Naive thymus-derived CD8-positive, alpha-beta T cell (primary cell): ENCODE measurements around the gene TJP3. TPM values are rescaled to one million over a fixed set of nuclear protein-coding genes. Genes with fewer than 3 reads are reported as not detected.
"Not testable (repeated sequence)": the region's sequence is repeated elsewhere in the genome, so short reads cannot be mapped to it uniquely, and the experiment has no call there.

Experiments
- ATAC-seq, 2 donors: fragments of 150-1000 bp; cut with Tn5 transposase in 1 of 2; sonication (Bioruptor Pico), chemical (Tn5 transposase) in 1 of 2; 1 replicate in 1 of 2; 2 replicates in 1 of 2; pipeline ENCODE4 v1.10.0; 2021; ENCODE audit warnings: mild to moderate bottlenecking in 2 of 2, moderate library complexity in 2 of 2
- POLR2A ChIA-PET: fragments of 350-600 bp; sonication (Branson Sonifier 250); formaldehyde crosslinking; loops from one replicate; lab custom pipeline; 2021; ENCODE audit warnings: antibody characterized with exemption; lab: Charles Lee
- DNase-seq, 10 donors: peaks; one replicate each; pipeline versions ENCODE4 v3.0.0 to v3.0.0-alpha.2; 2020 to 2022
- H3K27ac Mint-ChIP-seq, 10 donors: one replicate each; pipeline ENCODE4 v1.8.0; 2020 to 2022; ENCODE audit warnings: mild to moderate bottlenecking in 10 of 10, mixed read lengths in 10 of 10, moderate library complexity in 4 of 10, inconsistent platforms in 1 of 10
- H3K27me3 Mint-ChIP-seq, 5 donors: one replicate each; pipeline ENCODE4 v1.8.0; 2021 to 2022; ENCODE audit warnings: mixed read lengths in 5 of 5
- H3K36me3 Mint-ChIP-seq, 3 donors: one replicate each; pipeline ENCODE4 v1.8.0; 2020 to 2022; ENCODE audit warnings: mixed read lengths in 3 of 3, mild to moderate bottlenecking in 2 of 3, inconsistent platforms in 1 of 3
- H3K4me1 Mint-ChIP-seq, 4 donors: one replicate each; pipeline ENCODE4 v1.8.0; 2021 to 2022; ENCODE audit warnings: mixed read lengths in 4 of 4
- H3K4me3 Mint-ChIP-seq, 10 donors: one replicate each; pipeline ENCODE4 v1.8.0; 2020 to 2022; ENCODE audit warnings: mild to moderate bottlenecking in 10 of 10, mixed read lengths in 10 of 10, moderate library complexity in 6 of 10, inconsistent platforms in 1 of 10
- H3K9me3 Mint-ChIP-seq, 9 donors: one replicate each; pipeline ENCODE4 v1.8.0; 2020 to 2022; ENCODE audit warnings: mixed read lengths in 9 of 9, mild to moderate bottlenecking in 3 of 9, inconsistent platforms in 1 of 9, moderate library complexity in 1 of 9
- polyA plus RNA-seq, 3 donors: library from polyadenylated mRNA; unstranded; fragments of 300-500 nt; fragmentation: Illumina TruSeq; gene quantifications; one replicate each; pipeline ENCODE4 v1.2.3, GENCODE V29; 2021
- total RNA-seq, 8 experiments: library from RNA in 2 of 8; stranded (reverse) in 2 of 8; gene quantifications; one replicate each; pipeline ENCODE4 v1.2.3 and lab custom pipeline; 2021 to 2026

The TJP3 gene
- total and polyA plus RNA-seq, 5 experiments from 2014 or later, result 5.2 to 13.0 (median 11.1) TPM

- POLR2A ChIA-PET, result no interaction called here
- no peak for DNase-seq
- no peak overlapping the region for H3K4me3 Mint-ChIP-seq
- H3K27ac Mint-ChIP-seq, result peak overlapping the region in 5 of 10 donors; percentile 9 to 53 (median 24)
- H3K4me1 Mint-ChIP-seq, result peaks cover 1 to 13% (median 11%) of the 10 kb centered on the region in 4 donors
- peaks cover 0 to 2% (median 0%) of the 10 kb centered on the region in 3 donors for H3K36me3 Mint-ChIP-seq
- no peaks in the 10 kb centered on the region for H3K27me3 Mint-ChIP-seq
- ATAC-seq, result no peak
- no peaks in the 10 kb centered on the region for H3K9me3 Mint-ChIP-seq
These were observed 35.3 kb downstream of the TJP3 start for GRCh38 chr19:3743486-3743885.

GRCh38 chr19:3745363-3746045, 37.3 kb downstream of the TJP3 start:
- Mint-ChIP-seq H3K4me1 (peaks cover 0 to 1% (median 0%) of the 10 kb centered on the region in 4 donors), H3K36me3 (peaks cover 0 to 13% (median 6%) of the 10 kb centered on the region in 3 donors), H3K9me3 (no peaks in the 10 kb centered on the region), H3K4me3 (no peak overlapping the region), H3K27me3 (no peaks in the 10 kb centered on the region), H3K27ac (peak overlapping the region in 1 of 10 donors; percentile 48)
- POLR2A ChIA-PET, result no interaction called here
- no peak for DNase-seq
- no peak for ATAC-seq

GRCh38 chr19:3746371-3747056, 38.3 kb downstream of the TJP3 start:
- Mint-ChIP-seq H3K9me3 (no peaks in the 10 kb centered on the region), H3K4me1 (peaks cover 0 to under 1% (median 0%) of the 10 kb centered on the region in 4 donors), H3K4me3 (no peak overlapping the region), H3K27me3 (no peaks in the 10 kb centered on the region), H3K27ac (peak overlapping the region in 2 of 10 donors; percentile 25 to 34), H3K36me3 (peaks cover 0 to 17% (median 10%) of the 10 kb centered on the region in 3 donors)
- DNase-seq (no peak), ATAC-seq (no peak)
- POLR2A ChIA-PET, result interaction anchor here (1.1 kb wide), 1 partner anchor 16 kb away, joined by 4 read pairs; the partner anchor contains the start of gene MRPL54

GRCh38 chr19:3748965-3749364, 40.8 kb downstream of the TJP3 start:
- Mint-ChIP-seq H3K36me3 (peaks cover 0 to 29% (median 10%) of the 10 kb centered on the region in 3 donors), H3K4me3 (no peak overlapping the region), H3K9me3 (no peaks in the 10 kb centered on the region), H3K27ac (no peak overlapping the region), H3K27me3 (no peaks in the 10 kb centered on the region), H3K4me1 (no peaks in the 10 kb centered on the region)
- POLR2A ChIA-PET, result interaction anchor here (1.1 to 5.0 kb wide), 2 partner anchors 12 to 13 kb away, joined by 6 to 18 read pairs; partner anchors contain the start of genes APBA3 and MRPL54
- no peak for ATAC-seq
- no peak for DNase-seq

GRCh38 chr19:3750211-3750610, 42.0 kb downstream of the TJP3 start:
- Mint-ChIP-seq H3K36me3 (peaks cover 0 to 34% (median 10%) of the 10 kb centered on the region in 3 donors), H3K27ac (no peak overlapping the region), H3K4me1 (peaks cover 1 to 8% (median 6%) of the 10 kb centered on the region in 4 donors), H3K9me3 (no peaks in the 10 kb centered on the region), H3K27me3 (no peaks in the 10 kb centered on the region), H3K4me3 (no peak overlapping the region)
- POLR2A ChIA-PET, result interaction anchor here (0.7 to 5.0 kb wide), 3 partner anchors 11 to 66 kb away, joined by 3 to 18 read pairs (median 5); partner anchors contain the start of genes APBA3 and MRPL54
- ATAC-seq (no peak), DNase-seq (no peak)

GRCh38 chr19:3751236-3751635, 43.1 kb downstream of the TJP3 start:
- peaks cover 0 to 40% (median 10%) of the 10 kb centered on the region in 3 donors for H3K36me3 Mint-ChIP-seq
- no peak overlapping the region for H3K4me3 Mint-ChIP-seq
- H3K9me3 Mint-ChIP-seq, result no peaks in the 10 kb centered on the region
- H3K27me3 Mint-ChIP-seq, result no peaks in the 10 kb centered on the region
- DNase-seq (no peak), ATAC-seq (no peak)
- H3K27ac Mint-ChIP-seq, result no peak overlapping the region
- POLR2A ChIA-PET, result interaction anchor here (1.3 to 5.0 kb wide), 2 partner anchors 11 to 12 kb away, joined by 5 to 18 read pairs; partner anchors contain the start of genes APBA3 and MRPL54
- peaks cover 6 to 17% (median 11%) of the 10 kb centered on the region in 4 donors for H3K4me1 Mint-ChIP-seq

- Mint-ChIP-seq H3K27ac (no peak overlapping the region), H3K4me1 (peaks cover 8 to 26% (median 14%) of the 10 kb centered on the region in 4 donors), H3K27me3 (no peaks in the 10 kb centered on the region), H3K9me3 (no peaks in the 10 kb centered on the region), H3K4me3 (no peak overlapping the region), H3K36me3 (peaks cover 0 to 47% (median 10%) of the 10 kb centered on the region in 3 donors)
- no peak for DNase-seq
- ATAC-seq, result no peak
- POLR2A ChIA-PET, result interaction anchor here (5.0 kb wide), 1 partner anchor 10 kb away, joined by 18 read pairs; the partner anchor contains the start of genes APBA3 and MRPL54
These were observed 44.3 kb downstream of the TJP3 start for GRCh38 chr19:3752492-3752891.

- ATAC-seq (no peak), DNase-seq (no peak)
- H3K9me3 Mint-ChIP-seq, result no peaks in the 10 kb centered on the region
- POLR2A ChIA-PET, result interaction anchor here (0.6 to 5.0 kb wide), 2 partner anchors 8 to 44 kb away, joined by 3 to 18 read pairs; partner anchors contain the start of genes APBA3 and MRPL54
- H3K4me3 Mint-ChIP-seq, result no peak overlapping the region
- no peak overlapping the region for H3K27ac Mint-ChIP-seq
- peaks cover 0 to 56% (median 10%) of the 10 kb centered on the region in 3 donors for H3K36me3 Mint-ChIP-seq
- peaks cover 8 to 39% (median 16%) of the 10 kb centered on the region in 4 donors for H3K4me1 Mint-ChIP-seq
- H3K27me3 Mint-ChIP-seq, result no peaks in the 10 kb centered on the region
These were observed 45.6 kb downstream of the TJP3 start for GRCh38 chr19:3753631-3754410.

- not testable (repeated sequence) for H3K27ac Mint-ChIP-seq, H3K27me3 Mint-ChIP-seq, ATAC-seq, DNase-seq, H3K9me3 Mint-ChIP-seq
- Mint-ChIP-seq H3K36me3 (peaks cover 0 to 42% (median under 1%) of the 10 kb centered on the region in 3 donors), H3K4me3 (peak overlapping the region in 1 of 10 donors; percentile 38), H3K4me1 (peaks cover 20 to 71% (median 47%) of the 10 kb centered on the region in 4 donors)
- POLR2A ChIA-PET, result interaction anchor here (1.3 kb wide), 1 partner anchor 55 kb away, joined by 4 read pairs; no protein-coding TSS in a partner anchor
These were observed 49.5 kb downstream of the TJP3 start for GRCh38 chr19:3757705-3758104.

- peaks cover 0 to 36% (median 5%) of the 10 kb centered on the region in 3 donors for H3K36me3 Mint-ChIP-seq
- DNase-seq, H3K27ac Mint-ChIP-seq, ATAC-seq, H3K9me3 Mint-ChIP-seq, H3K27me3 Mint-ChIP-seq: not testable (repeated sequence)
- POLR2A ChIA-PET, result interaction anchor here (1.3 kb wide), 1 partner anchor 54 kb away, joined by 4 read pairs; no protein-coding TSS in a partner anchor
- H3K4me3 Mint-ChIP-seq, result peak overlapping the region in 1 of 10 donors; percentile 60
- H3K4me1 Mint-ChIP-seq, result peaks cover 23 to 77% (median 53%) of the 10 kb centered on the region in 4 donors
These were observed 50.1 kb downstream of the TJP3 start for GRCh38 chr19:3758297-3758696.

- peaks cover 23 to 75% (median 54%) of the 10 kb centered on the region in 4 donors for H3K4me1 Mint-ChIP-seq
- H3K27me3 Mint-ChIP-seq, result peaks cover 0 to 4% (median 0%) of the 10 kb centered on the region in 5 donors
- no peaks in the 10 kb centered on the region for H3K9me3 Mint-ChIP-seq
- ATAC-seq (no peak), DNase-seq (no peak)
- POLR2A ChIA-PET, result interaction anchor here (0.8 to 4.4 kb wide), 4 partner anchors 20 to 247 kb away, joined by 3 to 57 read pairs (median 22); no protein-coding TSS in a partner anchor
- H3K36me3 Mint-ChIP-seq, result peaks cover 0 to 33% (median 5%) of the 10 kb centered on the region in 3 donors
- peak overlapping the region; percentile 16 to 98 (median 56) for H3K4me3 Mint-ChIP-seq
- peak overlapping the region in 8 of 10 donors; percentile 13 to 100 (median 42) for H3K27ac Mint-ChIP-seq
These were observed 51.5 kb downstream of the TJP3 start for GRCh38 chr19:3759482-3760254.
